RWPE2 (cell line): Measurements from ENCODE around the gene PIGC.

Experiments used
- ATAC-seq: fragments of 200-7000 bp; cut with Tn5 transposase; 3 replicates; pipeline ENCODE4 v1.9.1; 2021; ENCODE audit warnings: low read depth
- DNase-seq: peaks from one replicate; pipeline ENCODE4 v3.0.0-alpha.2; 2020; ENCODE audit warnings: low spot score
- H3K27ac ChIP-seq: fragments of 450-650 bp; 2 replicates; pipeline ENCODE4 v1.5.1; 2017; ENCODE audit warnings: mild to moderate bottlenecking; ENCODE audit not compliant: poor library complexity, severe bottlenecking
- H3K27me3 ChIP-seq: fragments of 250-450 bp; sonication (Bioruptor Pico); 2 replicates; pipeline ENCODE4 v1.5.1; 2021; ENCODE audit warnings: mild to moderate bottlenecking, moderate library complexity; ENCODE audit not compliant: insufficient read depth, poor library complexity, severe bottlenecking
- H3K36me3 ChIP-seq: fragments of 250-450 bp; sonication (Bioruptor Pico); 2 replicates; pipeline ENCODE4 v1.5.1; 2020; ENCODE audit warnings: low read depth, mild to moderate bottlenecking, moderate library complexity
- H3K4me1 ChIP-seq: fragments of 250-450 bp; sonication (Bioruptor Pico); 2 replicates; pipeline ENCODE4 v1.5.1; 2021; ENCODE audit warnings: mild to moderate bottlenecking, moderate library complexity; ENCODE audit not compliant: insufficient read depth, poor library complexity, severe bottlenecking
- H3K4me3 ChIP-seq: fragments of 250-450 bp; sonication (Bioruptor Pico); 2 replicates; pipeline ENCODE4 v1.5.1; 2021; ENCODE audit warnings: mild to moderate bottlenecking, moderate library complexity; ENCODE audit not compliant: severe bottlenecking
- H3K9me3 ChIP-seq: fragments of 250-450 bp; sonication (Bioruptor Pico); 2 replicates; pipeline ENCODE4 v1.5.1; 2021; ENCODE audit warnings: mild to moderate bottlenecking, moderate library complexity; ENCODE audit not compliant: severe bottlenecking
- TF ChIP-seq, protein P1 (sequence below): fragments of 450-650 bp; IDR thresholded peaks from one replicate; pipeline ENCODE4 v1.5.1; 2017; ENCODE audit warnings: mild to moderate bottlenecking, moderate library complexity; ENCODE audit not compliant: poor library complexity, severe bottlenecking

Gene PIGC

DNA sequence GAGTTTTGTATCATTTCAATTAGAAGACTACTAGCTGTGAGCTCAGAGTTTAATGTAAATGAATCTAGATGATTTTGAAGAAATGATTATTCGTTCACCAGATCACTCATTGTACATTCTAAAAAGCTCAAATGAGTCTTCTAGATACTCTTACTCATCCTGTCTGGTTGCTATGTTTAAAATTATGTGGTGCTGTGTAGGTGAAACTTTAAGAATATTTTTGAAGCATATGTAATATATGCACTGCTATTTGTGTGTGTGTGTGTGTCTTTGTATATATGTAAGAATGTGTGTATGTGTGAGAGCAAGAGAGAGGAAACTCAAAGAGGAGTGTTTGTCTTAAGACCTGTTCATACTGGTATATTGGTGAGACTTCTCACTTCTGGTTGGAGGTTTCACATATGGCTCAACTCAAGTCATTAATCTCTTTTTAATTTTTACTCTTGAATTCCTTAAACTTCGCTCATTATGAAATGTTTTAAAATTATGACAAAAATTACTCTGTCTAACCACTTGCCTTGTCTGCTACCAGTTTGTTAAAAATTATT lies 32.0 kb downstream of the PIGC start:
- H3K36me3 ChIP-seq: no peaks in the 10 kb centered on the region
- H3K4me1 ChIP-seq: peaks cover 18% of the 10 kb centered on the region
- no peaks in the 10 kb centered on the region for H3K9me3 ChIP-seq
- TF ChIP-seq, protein P1, sequence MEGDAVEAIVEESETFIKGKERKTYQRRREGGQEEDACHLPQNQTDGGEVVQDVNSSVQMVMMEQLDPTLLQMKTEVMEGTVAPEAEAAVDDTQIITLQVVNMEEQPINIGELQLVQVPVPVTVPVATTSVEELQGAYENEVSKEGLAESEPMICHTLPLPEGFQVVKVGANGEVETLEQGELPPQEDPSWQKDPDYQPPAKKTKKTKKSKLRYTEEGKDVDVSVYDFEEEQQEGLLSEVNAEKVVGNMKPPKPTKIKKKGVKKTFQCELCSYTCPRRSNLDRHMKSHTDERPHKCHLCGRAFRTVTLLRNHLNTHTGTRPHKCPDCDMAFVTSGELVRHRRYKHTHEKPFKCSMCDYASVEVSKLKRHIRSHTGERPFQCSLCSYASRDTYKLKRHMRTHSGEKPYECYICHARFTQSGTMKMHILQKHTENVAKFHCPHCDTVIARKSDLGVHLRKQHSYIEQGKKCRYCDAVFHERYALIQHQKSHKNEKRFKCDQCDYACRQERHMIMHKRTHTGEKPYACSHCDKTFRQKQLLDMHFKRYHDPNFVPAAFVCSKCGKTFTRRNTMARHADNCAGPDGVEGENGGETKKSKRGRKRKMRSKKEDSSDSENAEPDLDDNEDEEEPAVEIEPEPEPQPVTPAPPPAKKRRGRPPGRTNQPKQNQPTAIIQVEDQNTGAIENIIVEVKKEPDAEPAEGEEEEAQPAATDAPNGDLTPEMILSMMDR: no peak
- ATAC-seq: no peak
- H3K27me3 ChIP-seq: no peaks in the 10 kb centered on the region
- H3K27ac ChIP-seq: no peak overlapping the region
- DNase-seq: no peak
- H3K4me3 ChIP-seq: no peak overlapping the region

DNA sequence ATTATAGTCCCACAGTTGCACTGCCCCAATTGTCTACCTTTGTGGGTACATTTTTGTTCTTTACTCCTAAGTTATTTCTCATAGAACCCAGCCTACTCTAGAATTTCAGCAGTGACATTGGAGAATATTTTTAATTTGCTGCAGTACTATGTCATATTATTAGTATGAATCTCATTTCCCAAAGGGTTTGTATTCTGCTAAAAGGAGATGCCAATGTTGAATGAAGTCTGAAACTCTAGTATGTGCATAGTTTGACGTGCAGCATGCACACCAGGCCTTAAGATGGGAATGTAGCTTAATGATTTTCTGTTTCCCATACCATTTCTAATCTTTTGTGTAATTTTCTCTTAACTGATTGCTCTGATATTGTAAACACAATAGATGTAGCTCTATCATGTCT lies 33.8 kb downstream of the PIGC start:
- DNase-seq (no peak), ATAC-seq (no peak)
- no peak overlapping the region for H3K4me3 ChIP-seq
- peaks cover 8% of the 10 kb centered on the region for H3K4me1 ChIP-seq
- no peaks in the 10 kb centered on the region for H3K27me3 ChIP-seq
- no peak overlapping the region for H3K27ac ChIP-seq
- TF ChIP-seq, protein P1: no peak
- no peaks in the 10 kb centered on the region for H3K9me3 ChIP-seq
- H3K36me3 ChIP-seq: no peaks in the 10 kb centered on the region

- no peaks in the 10 kb centered on the region for H3K9me3 ChIP-seq
- H3K4me1 ChIP-seq: peaks cover under 1% of the 10 kb centered on the region
- H3K27me3 ChIP-seq: no peaks in the 10 kb centered on the region
- no peak overlapping the region for H3K27ac ChIP-seq
- no peak overlapping the region for H3K4me3 ChIP-seq
- H3K36me3 ChIP-seq: no peaks in the 10 kb centered on the region
- TF ChIP-seq, protein P1: no peak
- DNase-seq (no peak), ATAC-seq (0 out of 3 replicates have a peak, but pooled peaks have one; percentile 46)
Observed at GRCh38 chr1:172408958-172409357, 34.9 kb downstream of the PIGC start.

DNA sequence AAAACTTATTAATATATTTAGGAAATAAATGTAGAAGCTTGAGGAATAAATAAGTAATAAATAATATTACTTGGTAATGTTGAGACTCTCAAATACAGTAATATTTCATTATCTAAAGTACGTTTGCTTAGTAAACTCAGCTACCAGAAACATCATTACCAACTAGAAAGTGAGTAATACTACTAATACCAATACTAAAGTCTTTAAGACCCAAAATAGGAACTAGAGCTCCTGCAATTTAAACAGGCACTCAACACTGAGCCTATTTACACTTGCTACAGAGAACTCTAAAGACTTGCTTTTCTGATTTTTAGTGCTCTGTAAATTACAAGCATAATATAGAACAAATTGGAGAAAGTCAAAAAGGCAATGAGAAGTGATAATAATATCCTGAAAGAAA lies 36.9 kb downstream of the PIGC start:
- no peak overlapping the region for H3K27ac ChIP-seq
- TF ChIP-seq, protein P1: no peak
- H3K4me1 ChIP-seq: no peaks in the 10 kb centered on the region
- no peaks in the 10 kb centered on the region for H3K9me3 ChIP-seq
- ATAC-seq (no peak), DNase-seq (no peak)
- no peak overlapping the region for H3K4me3 ChIP-seq
- no peaks in the 10 kb centered on the region for H3K27me3 ChIP-seq
- no peaks in the 10 kb centered on the region for H3K36me3 ChIP-seq

DNA sequence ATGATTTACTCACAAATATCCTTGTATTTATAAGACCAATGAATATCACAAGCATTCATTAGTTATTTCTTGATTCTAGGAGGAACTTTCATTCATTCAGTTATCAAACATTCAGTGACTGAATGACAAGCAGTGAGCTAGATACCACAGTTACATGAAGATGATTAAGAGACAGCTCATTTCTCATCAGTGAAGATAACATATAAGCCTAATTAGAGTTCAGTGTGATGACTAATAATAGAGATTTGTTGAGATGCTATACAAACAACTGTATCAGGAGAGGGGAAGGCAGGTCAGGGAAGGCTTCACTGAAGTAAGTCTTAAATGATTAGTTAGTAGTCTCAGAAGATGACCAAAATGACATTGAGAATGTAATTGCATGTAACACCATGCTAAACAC lies 38.0 kb downstream of the PIGC start:
- no peaks in the 10 kb centered on the region for H3K4me1 ChIP-seq
- DNase-seq: no peak
- TF ChIP-seq, protein P1: no peak
- no peak overlapping the region for H3K4me3 ChIP-seq
- H3K9me3 ChIP-seq: no peaks in the 10 kb centered on the region
- H3K27ac ChIP-seq: no peak overlapping the region
- H3K36me3 ChIP-seq: no peaks in the 10 kb centered on the region
- H3K27me3 ChIP-seq: no peaks in the 10 kb centered on the region
- no peak for ATAC-seq
